22Rv1 (cell line): ENCODE results near the gene TMEM106B.

Source experiments
- CTCF ChIP-seq: fragments of 450-650 bp; IDR thresholded peaks from 2 replicates; pipeline ENCODE4 v1.5.1; 2017; ENCODE audit warnings: mild to moderate bottlenecking
- ZFX ChIP-seq: fragments of 450-650 bp; IDR thresholded peaks from 2 replicates; pipeline ENCODE4 v1.6.1; 2017; ENCODE audit warnings: antibody characterized with exemption, borderline replicate concordance

- TF ChIP-seq CTCF (no peak), ZFX (no peak)
Observed at GRCh38 chr7:12221414-12221813, 10.3 kb downstream of the TMEM106B start.
